Motor neuron (in vitro differentiated cells): ENCODE data around the gene KCNK15. TPM values are rescaled to one million over a fixed set of nuclear protein-coding genes. Genes with fewer than 3 reads are reported as not detected.
A peak's percentile ranks its signal among the peaks of the same experiment; 100 is the strongest.

ENCODE experiments used
- ATAC-seq, 8 experiments: fragments of 200-7000 bp; cut with Tn5 transposase; replicated peaks in 6 of 8; 2 replicates each; pipeline ENCODE4 v1.8.0; 2021; ENCODE audit warnings: mild to moderate bottlenecking in 8 of 8, moderate library complexity in 8 of 8
- H3K27ac ChIP-seq, 2 donors: fragments of 250-450 bp; sonication (Bioruptor Pico); 2 replicates each; pipeline ENCODE4 v1.9.0; 2021; ENCODE audit warnings: antibody characterized with exemption in 2 of 2, mild to moderate bottlenecking in 2 of 2, moderate library complexity in 1 of 2
- H3K4me1 ChIP-seq, 2 donors: fragments of 250-450 bp; sonication (Bioruptor Pico); replicated peaks in 1 of 2; 2 replicates each; pipeline ENCODE4 v1.6.1; 2021; ENCODE audit warnings: antibody characterized with exemption in 2 of 2, mild to moderate bottlenecking in 2 of 2, moderate library complexity in 1 of 2
- H3K4me3 ChIP-seq, 5 donors: fragments of 250-450 bp; sonication (Bioruptor Pico); 2 replicates each; pipeline ENCODE4 v1.9.0; 2021; ENCODE audit warnings: antibody characterized with exemption in 5 of 5, mild to moderate bottlenecking in 5 of 5, moderate library complexity in 4 of 5
- WGBS, 10 experiments: fragments of 450-650 bp; shearing (Covaris generic); methylation state at CpG; one replicate each; pipeline ENCODE4 v1.0.0; 2022; 5-methylcytosine and 5-hydroxymethylcytosine counted together
- in situ Hi-C, 9 experiments: fragments of 400-800 bp; cut with MboI; loops; one replicate each; pipeline ENCODE4 v1.15.0; 2021; ENCODE audit warnings: low sequenced_read_pairs in 9 of 9, low pct_unique_long_range_greater_than_20kb in 2 of 9; ENCODE audit not compliant: unreplicated experiment in 9 of 9
- total RNA-seq, 8 experiments: library from RNA; unstranded; fragments of 300-600 nt; gene quantifications; 2 replicates each; pipeline versions ENCODE4 v1.2.3 to v1.2.4, GENCODE V29; 2022

Gene KCNK15
- total RNA-seq, 8 experiments from 2014 or later: 0.13 to 2.2 (median 0.52) TPM

DNA sequence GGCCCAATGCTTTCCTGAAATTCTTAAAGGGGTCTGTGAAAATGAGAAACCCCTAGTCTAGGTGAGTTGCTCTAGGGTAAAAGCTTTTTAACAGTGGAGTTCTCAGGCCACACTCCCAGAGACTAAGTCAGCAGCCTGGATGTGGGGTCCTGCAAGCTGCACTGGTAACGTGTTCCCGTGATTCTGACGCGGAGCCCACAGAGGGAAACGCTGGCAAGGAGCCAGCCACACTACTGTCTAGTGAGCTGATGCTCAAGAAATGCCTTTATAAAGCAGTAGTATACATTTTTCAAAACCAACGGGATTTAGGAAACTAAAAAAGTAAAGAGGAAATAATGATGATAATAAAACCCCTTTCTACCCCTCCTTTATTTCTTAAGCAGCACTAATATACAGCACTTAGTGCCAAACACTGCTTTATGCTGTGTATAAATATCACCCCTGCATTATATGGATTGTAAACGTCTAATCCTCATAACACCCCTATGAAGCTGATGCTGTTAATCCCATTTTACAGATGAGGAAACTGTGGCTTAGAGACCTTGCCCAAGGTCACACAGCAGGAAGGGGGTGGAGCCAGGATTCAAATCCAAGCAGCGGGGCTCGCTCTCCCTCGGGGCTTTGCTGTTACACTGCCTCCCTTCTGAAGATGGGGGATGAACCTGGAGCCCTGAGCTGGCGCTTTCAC is 25.0 kb downstream of the KCNK15 start:
- H3K27ac ChIP-seq: no peak overlapping the region
- H3K4me3 ChIP-seq: no peak overlapping the region
- in situ Hi-C loops: loop anchor here in 1 of 9 experiments (25.0 kb wide), 1 partner anchor 92 kb away; no protein-coding TSS in a partner anchor
- no peak for ATAC-seq
- peaks cover 0 to 17% of the 10 kb centered on the region in 2 donors for H3K4me1 ChIP-seq
- WGBS, 10 experiments: 38 to 100% (median 77%) methylated on average over 1 to 10 of the region's 11 CpGs; no CpG with 5 or more reads in 1 of the 10 experiments

DNA sequence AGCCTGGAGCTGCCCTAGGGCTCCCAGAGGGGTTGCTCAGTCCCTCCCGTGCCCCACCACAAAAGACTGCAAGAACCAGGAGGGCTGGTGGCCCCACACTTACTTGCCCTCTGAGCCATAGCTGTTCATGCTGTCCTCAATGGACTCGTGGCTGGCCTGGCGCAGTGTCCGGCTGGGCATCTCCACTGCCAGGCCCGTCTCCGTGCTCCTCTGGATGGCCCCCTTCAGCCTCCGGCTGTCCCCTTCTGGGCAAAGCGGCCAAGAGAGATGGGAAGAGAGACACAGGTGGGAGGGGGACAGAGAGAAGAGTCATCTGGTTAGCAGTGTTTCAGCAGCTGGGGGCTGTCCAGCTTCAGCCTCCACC is 25.5 kb downstream of the KCNK15 start:
- H3K4me3 ChIP-seq: no peak overlapping the region
- ATAC-seq: no peak
- 60 to 100% (median 83%) methylated on average over 1 to 5 of the region's 8 CpGs; no CpG with 5 or more reads in 6 of the 10 experiments for WGBS, 10 experiments
- in situ Hi-C loops: loop anchor here in 1 of 9 experiments (25.0 kb wide), 1 partner anchor 91 kb away; no protein-coding TSS in a partner anchor
- no peak overlapping the region for H3K27ac ChIP-seq
- H3K4me1 ChIP-seq: peaks cover 0 to 17% of the 10 kb centered on the region in 2 donors

DNA sequence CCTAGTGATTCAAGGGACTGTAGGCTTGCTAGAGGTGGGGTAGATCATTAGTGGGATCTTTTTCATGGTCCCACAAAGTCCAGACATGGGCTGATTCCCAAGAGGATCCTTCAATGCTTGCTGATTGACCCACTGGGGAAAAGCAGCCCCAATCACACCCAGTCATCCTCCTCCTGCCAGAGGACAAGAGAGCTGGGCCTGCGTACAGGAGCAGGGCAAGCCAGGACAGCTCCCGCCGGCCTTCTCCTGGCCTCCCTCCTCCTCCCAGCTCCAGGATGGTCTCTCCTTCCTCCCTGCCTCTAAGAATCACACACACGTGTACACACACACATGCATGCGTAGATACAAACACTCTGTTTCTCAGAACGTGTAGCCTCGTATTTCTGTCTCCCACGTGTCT is 27.0 kb downstream of the KCNK15 start:
- 23 to 100% (median 52%) methylated on average over 1 to 5 of the region's 8 CpGs; no CpG with 5 or more reads in 4 of the 10 experiments for WGBS, 10 experiments
- in situ Hi-C loops: loop anchor here in 1 of 9 experiments (25.0 kb wide), 1 partner anchor 90 kb away; no protein-coding TSS in a partner anchor
- Histone ChIP-seq H3K4me1 (peaks cover 0 to 17% of the 10 kb centered on the region in 2 donors), H3K27ac (no peak overlapping the region), H3K4me3 (no peak overlapping the region)
- peak in 1 of 8 experiments; percentile 18 for ATAC-seq

DNA sequence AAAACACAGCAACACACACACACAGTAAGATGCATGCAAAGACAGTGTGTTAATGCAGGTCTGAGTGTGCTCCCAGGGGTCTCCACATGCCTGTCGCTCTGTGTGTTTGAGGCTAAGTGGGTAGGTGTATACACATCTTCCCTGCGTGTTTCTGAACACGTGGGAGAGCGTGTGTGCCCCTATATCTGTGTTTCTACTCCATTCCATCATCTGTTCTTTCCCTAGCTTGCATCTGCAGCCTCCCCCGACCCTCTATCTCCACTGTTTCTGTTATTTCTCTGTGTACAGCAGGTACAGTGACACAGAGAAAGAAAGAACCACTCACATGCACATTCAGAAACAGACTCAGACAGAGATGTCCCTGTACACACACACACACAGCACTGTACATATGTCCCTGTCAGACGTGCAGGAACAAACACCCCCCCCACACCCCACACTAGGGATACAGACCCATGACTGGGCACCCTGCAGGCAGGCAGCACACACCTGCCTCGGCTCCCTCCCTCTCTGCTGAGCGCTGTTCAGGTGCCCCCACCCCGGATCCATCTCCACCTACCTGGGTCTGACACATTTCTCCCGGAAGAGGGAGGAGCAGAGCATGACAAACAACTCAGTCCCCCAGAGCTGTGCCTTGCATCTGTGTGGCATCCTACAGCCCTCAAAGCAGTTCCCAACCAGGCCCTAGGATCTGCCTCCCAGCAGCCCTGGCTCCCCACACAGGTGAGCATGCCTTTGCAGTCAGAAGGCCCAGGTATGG is 27.6 kb downstream of the KCNK15 start:
- Histone ChIP-seq H3K4me1 (peaks cover 0 to 17% of the 10 kb centered on the region in 2 donors), H3K27ac (no peak overlapping the region), H3K4me3 (no peak overlapping the region)
- WGBS, 10 experiments: 3 to 79% (median 39%) methylated on average over 1 to 4 of the region's 10 CpGs; no CpG with 5 or more reads in 4 of the 10 experiments
- in situ Hi-C loops: loop anchor here in 1 of 9 experiments (25.0 kb wide), 1 partner anchor 89 kb away; no protein-coding TSS in a partner anchor
- ATAC-seq: peak in 2 of 8 experiments; percentile 25 to 36

DNA sequence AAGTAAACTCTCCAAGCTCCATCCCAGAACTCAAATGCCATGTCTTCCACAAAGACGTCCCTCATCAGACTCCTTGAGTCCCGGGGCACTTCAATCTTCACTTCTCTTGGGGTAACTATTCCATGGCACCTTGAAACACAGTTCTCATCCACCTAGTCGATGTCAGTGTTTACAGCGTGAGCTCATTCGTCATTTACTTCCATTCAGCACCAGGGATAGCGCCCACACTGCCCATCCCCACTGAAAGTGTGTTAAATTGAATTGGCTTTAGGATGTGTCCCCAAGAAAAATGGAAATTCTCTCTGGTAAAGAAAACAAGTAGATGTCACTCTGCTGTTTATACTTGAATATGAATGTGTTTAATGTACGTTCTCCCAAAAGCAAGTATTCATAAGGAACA is 31.3 kb downstream of the KCNK15 start:
- peaks cover 9 to 17% of the 10 kb centered on the region in 2 donors for H3K4me1 ChIP-seq
- in situ Hi-C loops: no loop called here
- H3K4me3 ChIP-seq: no peak overlapping the region
- WGBS, 10 experiments: 0 to 36% (median 9%) methylated on average over 1 to 7 of the region's 7 CpGs
- no peak overlapping the region for H3K27ac ChIP-seq
- ATAC-seq: peak in 2 of 8 experiments; percentile 28 to 42

DNA sequence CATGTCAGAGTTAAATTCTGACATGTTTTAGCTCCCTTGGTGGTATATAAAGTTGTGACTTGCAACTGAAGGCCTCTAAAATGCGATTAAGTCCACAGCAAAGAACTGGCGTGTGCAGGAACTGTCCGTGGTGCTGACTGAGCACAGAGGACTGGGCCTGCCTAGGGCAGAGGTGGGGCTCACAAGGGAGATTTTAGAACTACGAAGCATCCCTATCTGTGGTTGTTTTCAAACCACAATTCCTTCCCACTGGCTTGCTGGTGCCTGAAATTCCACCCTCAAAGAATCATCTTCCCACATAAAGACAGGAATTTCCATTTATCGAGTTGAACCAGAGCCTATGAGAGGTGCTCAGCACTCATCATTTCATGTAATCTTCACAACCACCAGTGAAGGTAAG is 34.6 kb downstream of the KCNK15 start:
- no peak overlapping the region for H3K4me3 ChIP-seq
- WGBS, 10 experiments: 0 to 71% (median 35%) methylated on average over 1 to 4 of the region's 5 CpGs; no CpG with 5 or more reads in 5 of the 10 experiments
- H3K4me1 ChIP-seq: peaks cover 0 to 9% of the 10 kb centered on the region in 2 donors
- in situ Hi-C loops: no loop called here
- ATAC-seq: peak in 7 of 8 experiments; percentile 38 to 87 (median 73)
- H3K27ac ChIP-seq: no peak overlapping the region

DNA sequence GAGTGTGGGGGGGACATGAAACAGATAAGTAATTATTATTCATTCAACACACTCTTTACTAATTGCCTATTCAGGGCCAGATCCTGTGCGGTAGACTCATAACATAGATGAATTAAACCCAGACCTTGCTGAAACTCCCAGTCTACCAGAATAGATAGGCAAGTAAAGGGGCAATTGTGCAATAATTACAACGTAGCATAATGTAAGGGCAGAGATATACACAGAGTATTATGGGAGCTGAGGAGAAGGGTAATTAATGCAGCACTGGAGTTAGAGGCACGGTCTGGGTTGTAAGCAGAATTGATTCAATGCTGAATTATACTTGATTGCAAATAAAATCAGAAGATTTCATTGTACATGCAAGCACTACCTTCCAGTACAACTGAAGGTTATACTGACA is 35.5 kb downstream of the KCNK15 start:
- H3K4me3 ChIP-seq: no peak overlapping the region
- H3K27ac ChIP-seq: no peak overlapping the region
- ATAC-seq: peak in 1 of 8 experiments; percentile 54
- in situ Hi-C loops: no loop called here
- H3K4me1 ChIP-seq: peaks cover 3 to 9% of the 10 kb centered on the region in 2 donors
- 10 to 100% (median 53%) methylated on average over 1 to 3 of the region's 3 CpGs for WGBS, 10 experiments

DNA sequence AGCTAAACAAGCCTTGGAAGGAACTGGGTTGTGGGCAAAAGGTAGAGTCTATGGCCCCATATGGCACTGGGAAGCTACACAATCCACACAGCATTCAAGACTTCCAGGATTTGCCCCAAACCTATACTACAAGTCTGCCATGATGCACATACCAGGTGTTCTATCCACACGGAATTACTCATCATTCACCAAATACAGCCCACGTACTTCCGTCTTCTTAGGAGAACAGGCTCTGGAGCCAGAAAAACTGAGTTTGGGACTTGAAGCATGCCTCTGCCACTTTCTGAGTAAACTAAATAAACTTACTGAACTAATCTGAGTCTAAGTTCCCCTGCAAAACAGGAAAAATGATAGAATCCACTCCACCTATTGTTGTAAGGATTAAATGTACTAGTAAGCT is 36.1 kb downstream of the KCNK15 start:
- in situ Hi-C loops: no loop called here
- ATAC-seq: no peak
- Histone ChIP-seq H3K4me3 (no peak overlapping the region), H3K4me1 (peaks cover 7 to 9% of the 10 kb centered on the region in 2 donors), H3K27ac (no peak overlapping the region)
- WGBS, 10 experiments: 17 to 100% (median 72%) methylated on average over 1 to 3 of the region's 3 CpGs; no CpG with 5 or more reads in 4 of the 10 experiments

DNA sequence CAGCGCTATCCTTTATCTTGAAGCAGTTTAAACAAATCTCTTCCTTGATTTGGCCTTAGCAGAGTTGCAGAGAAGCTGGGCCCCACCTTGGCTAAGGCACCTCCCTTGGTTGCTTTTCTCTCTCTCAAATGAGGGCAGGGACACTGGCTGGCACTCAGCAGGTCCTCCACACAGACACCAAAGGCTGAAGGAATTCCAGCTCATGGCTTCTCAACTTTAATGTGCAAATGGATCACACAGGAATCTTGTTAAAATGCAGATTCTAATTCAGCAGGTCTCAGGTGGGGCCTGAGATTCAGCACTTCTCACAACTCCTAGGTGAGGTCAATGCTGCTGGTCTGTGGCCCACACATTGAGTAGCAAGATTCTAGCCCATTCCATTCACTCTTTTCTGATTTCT is 39.0 kb downstream of the KCNK15 start:
- WGBS, 10 experiments: 17 to 100% (median 85%) methylated on average over 1 of the region's 1 CpG; no CpG with 5 or more reads in 6 of the 10 experiments
- in situ Hi-C loops: no loop called here
- no peak for ATAC-seq
- peaks cover 7 to 9% of the 10 kb centered on the region in 2 donors for H3K4me1 ChIP-seq
- no peak overlapping the region for H3K4me3 ChIP-seq
- no peak overlapping the region for H3K27ac ChIP-seq

DNA sequence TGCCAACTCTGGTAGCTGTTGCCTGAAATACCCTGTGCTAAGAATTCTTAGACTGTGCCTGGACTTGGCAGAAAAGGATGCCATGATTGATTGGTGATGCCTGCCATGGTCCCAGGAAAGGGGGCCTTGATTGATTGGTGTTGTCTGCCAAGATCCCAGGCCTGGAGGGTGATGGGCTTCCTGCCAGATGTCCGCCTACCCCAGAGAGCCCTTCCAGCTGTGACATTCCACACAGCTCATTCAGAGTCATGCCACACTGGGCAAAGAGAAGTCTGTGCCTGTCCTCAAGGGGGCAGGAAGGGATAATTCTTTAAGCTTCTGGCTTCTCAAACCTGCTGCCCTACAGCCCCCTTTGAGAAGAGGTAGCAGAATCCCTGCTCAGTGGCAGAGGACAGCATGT is 40.1 kb downstream of the KCNK15 start:
- no peak overlapping the region for H3K4me3 ChIP-seq
- in situ Hi-C loops: no loop called here
- no peak overlapping the region for H3K27ac ChIP-seq
- ATAC-seq: peak in 6 of 8 experiments; percentile 24 to 79 (median 58)
- WGBS, 10 experiments: 57% methylated on average over 1 of the region's 1 CpG; no CpG with 5 or more reads in 9 of the 10 experiments
- peaks cover 10 to 13% of the 10 kb centered on the region in 2 donors for H3K4me1 ChIP-seq

DNA sequence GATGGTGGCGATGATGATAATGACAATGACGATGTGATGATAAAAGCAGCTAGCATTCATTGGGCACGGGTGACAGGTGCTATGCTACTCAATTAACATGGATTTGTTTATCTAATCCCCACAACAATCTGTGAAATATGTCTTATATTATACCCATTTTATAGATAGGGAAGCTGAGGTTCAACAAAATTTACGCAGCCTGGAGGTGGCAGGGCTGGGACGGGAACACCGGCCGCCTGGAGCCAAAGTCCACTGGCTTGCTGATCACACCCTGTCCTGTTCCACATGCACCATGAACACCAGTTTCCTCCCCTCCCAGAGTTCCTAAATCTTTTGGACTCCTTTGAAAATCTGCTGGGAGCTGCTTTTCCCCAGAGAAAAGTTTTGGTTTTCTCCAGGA is 41.6 kb downstream of the KCNK15 start:
- no peak overlapping the region for H3K27ac ChIP-seq
- no peak for ATAC-seq
- no peak overlapping the region for H3K4me3 ChIP-seq
- 33 to 96% (median 73%) methylated on average over 2 to 7 of the region's 7 CpGs; no CpG with 5 or more reads in 1 of the 10 experiments for WGBS, 10 experiments
- peaks cover 15 to 16% of the 10 kb centered on the region in 2 donors for H3K4me1 ChIP-seq
- in situ Hi-C loops: no loop called here

DNA sequence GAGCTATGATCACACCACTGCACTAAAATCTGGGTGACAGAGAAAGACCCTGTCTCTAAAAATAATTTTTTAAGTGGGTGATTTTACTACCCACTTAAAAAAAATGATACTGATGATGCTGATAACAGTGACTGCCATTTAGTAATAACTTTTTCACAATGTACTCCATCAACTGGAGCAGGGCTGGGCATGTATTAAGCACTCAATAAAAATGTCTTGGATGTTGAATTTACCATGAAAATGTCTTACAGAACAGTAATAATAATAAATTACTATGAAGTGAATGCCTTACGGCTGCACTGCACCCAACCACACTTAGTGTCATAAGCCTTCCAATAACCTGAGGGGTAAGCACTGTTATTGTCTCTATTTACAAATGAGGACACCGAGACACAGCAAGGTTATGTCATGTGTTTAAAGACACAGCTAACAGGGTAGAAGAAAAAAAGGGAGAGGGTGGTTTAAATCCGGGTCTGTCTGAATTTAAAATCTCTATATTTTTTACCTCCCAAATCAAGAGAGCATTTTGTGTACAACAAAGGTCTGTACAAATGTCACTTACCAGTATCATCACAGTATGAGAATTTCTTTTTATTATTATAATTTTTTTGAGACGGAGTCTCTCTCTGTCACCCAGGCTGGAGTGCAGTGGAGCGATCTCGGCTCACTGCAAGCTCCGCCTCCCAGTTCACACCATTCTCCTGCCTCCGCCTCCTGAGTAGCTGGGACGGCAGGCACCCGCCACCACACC is 43.2 kb downstream of the KCNK15 start:
- Histone ChIP-seq H3K4me3 (no peak overlapping the region), H3K4me1 (peaks cover 15 to 16% of the 10 kb centered on the region in 2 donors), H3K27ac (no peak overlapping the region)
- in situ Hi-C loops: no loop called here
- no peak for ATAC-seq
- WGBS, 10 experiments: 36 to 93% (median 80%) methylated on average over 1 to 8 of the region's 10 CpGs; no CpG with 5 or more reads in 1 of the 10 experiments
